ENCODE data around the gene MYLK2.

DNA sequence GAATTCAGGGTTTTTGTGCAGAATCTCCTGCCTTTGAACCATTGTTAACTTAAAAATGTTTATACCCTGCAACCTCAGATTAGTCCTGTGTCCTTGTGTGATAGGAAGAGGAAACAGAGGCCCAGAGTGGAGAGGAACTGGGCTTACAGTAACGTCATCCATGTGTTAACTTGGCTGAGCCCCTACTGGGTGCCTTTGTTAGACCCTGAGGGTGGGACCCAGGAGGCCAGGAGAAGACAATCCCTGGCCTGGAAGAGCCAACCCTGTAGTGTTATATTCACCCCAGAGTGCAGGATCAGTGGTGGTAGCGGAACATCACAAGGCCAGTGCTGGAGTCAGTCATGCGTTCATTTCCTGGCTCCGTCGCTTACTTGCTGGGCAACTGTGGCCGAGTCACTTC is 10.6 kb downstream of the MYLK2 start:
- TF ChIP-seq TCF4 (CRISPR knock-in tag; IDR thresholded peaks at IDR 0.05; ENCODE audit: borderline replicate concordance), result no peak
- TF ChIP-seq GLIS3 (CRISPR knock-in tag; IDR thresholded peaks at IDR 0.05), result no peak
- no peak for TF ChIP-seq RARB (CRISPR knock-in tag; IDR thresholded peaks at IDR 0.05)
- no peak for TF ChIP-seq ZFP3 (CRISPR knock-in tag; IDR thresholded peaks at IDR 0.05)
- TF ChIP-seq ESRRG (CRISPR knock-in tag; IDR thresholded peaks at IDR 0.05), result no peak
- TF ChIP-seq ZFP30 (CRISPR knock-in tag; IDR thresholded peaks at IDR 0.05), result no peak
- TF ChIP-seq, protein P1, sequence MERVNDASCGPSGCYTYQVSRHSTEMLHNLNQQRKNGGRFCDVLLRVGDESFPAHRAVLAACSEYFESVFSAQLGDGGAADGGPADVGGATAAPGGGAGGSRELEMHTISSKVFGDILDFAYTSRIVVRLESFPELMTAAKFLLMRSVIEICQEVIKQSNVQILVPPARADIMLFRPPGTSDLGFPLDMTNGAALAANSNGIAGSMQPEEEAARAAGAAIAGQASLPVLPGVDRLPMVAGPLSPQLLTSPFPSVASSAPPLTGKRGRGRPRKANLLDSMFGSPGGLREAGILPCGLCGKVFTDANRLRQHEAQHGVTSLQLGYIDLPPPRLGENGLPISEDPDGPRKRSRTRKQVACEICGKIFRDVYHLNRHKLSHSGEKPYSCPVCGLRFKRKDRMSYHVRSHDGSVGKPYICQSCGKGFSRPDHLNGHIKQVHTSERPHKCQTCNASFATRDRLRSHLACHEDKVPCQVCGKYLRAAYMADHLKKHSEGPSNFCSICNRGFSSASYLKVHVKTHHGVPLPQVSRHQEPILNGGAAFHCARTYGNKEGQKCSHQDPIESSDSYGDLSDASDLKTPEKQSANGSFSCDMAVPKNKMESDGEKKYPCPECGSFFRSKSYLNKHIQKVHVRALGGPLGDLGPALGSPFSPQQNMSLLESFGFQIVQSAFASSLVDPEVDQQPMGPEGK (CRISPR knock-in tag; IDR thresholded peaks at IDR 0.05; ENCODE audit: borderline replicate concordance), result no peak
- TF ChIP-seq BACH2 (CRISPR knock-in tag; IDR thresholded peaks at IDR 0.05; ENCODE audit: borderline replicate concordance), result no peak
- no peak for TF ChIP-seq ZNF70 (CRISPR knock-in tag; IDR thresholded peaks at IDR 0.05)
- TF ChIP-seq ZNF565 (CRISPR knock-in tag; conservative IDR thresholded peaks at IDR 0.05; ENCODE audit: low read depth), result no peak
- TF ChIP-seq CSDC2 (CRISPR knock-in tag; IDR thresholded peaks at IDR 0.05), result no peak
- TF ChIP-seq, protein P2, sequence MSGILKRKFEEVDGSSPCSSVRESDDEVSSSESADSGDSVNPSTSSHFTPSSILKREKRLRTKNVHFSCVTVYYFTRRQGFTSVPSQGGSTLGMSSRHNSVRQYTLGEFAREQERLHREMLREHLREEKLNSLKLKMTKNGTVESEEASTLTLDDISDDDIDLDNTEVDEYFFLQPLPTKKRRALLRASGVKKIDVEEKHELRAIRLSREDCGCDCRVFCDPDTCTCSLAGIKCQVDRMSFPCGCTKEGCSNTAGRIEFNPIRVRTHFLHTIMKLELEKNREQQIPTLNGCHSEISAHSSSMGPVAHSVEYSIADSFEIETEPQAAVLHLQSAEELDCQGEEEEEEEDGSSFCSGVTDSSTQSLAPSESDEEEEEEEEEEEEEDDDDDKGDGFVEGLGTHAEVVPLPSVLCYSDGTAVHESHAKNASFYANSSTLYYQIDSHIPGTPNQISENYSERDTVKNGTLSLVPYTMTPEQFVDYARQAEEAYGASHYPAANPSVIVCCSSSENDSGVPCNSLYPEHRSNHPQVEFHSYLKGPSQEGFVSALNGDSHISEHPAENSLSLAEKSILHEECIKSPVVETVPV (CRISPR knock-in tag; IDR thresholded peaks at IDR 0.05), result no peak

Data from SK-N-SH treated with all-trans-retinoic acid at 6 μM for 48 hours (cell line).